Activated T-cell treated with anti-CD3 and anti-CD28 coated beads for 4 hours (primary cell): ENCODE results near the gene HLTF.

Source experiments
- DNase-seq: peaks from one replicate; pipeline ENCODE4 v3.0.0-alpha.2; 2020

Gene HLTF

DNA sequence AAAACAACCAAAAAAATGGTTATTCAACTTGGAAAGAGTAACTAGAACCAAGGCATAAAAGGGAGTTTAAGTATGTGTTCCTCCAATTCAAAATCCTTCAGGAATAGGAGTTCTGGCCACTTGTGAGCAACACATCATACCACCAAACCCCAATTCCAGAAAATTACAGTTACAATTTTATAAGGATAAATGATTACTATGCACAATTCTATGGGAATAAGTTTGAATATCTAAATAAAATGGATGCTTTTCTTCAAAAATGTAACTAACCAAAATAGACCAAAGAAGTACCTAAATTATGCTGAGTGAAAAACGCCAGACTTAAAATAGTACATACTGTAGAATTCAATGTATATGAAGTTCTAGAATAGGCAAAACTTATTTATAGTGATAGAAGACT lies 4.6 kb downstream of the HLTF start:
- DNase-seq: no peak

DNA sequence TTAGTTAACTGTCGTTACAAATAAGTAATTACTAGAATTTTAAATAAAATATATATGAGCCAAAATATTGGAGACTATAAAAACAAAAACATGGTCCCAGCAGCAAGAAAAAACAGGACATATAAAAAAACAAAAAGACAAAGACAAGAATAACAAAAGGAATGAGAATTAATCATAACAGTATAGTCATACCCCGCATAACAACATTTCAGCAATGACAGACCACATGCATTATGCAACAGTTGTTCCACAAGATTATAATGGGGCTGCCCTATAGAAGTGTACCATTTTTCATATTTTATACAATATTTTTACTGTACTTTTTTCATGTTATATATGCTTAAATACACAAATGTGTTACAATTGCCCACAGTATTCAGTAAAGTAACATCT lies 5.6 kb downstream of the HLTF start:
- no peak for DNase-seq

DNA sequence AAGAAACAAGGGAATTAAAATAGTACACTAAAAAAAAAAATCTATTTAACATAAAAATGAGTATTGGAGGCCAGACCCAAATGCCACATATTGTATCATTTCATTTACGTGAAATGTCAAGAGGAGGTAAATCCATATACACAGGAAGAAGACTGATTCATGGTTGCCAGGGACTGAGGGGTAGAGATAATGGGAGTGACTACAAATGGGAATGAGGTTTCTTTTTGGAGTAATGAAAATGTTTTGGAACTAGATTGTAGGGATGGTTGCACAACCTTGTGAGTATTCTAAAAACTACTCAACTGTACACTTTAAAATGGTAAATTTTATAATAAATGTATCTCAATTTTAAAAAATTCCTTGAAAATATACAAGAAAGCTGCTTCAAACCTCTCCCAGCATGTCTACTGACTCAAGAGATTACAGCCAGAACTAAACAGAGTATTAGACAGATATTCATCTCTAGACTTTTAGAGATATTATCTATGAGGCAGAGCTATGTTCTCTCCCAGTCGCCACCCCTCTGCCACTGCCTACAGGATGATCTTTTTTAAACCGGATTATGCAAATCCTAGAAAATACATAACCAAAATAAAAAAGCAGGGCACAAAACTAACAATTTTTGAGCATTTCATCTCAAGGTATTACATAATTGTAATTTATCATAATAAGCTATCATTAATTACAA lies 6.2 kb downstream of the HLTF start:
- DNase-seq: no peak

DNA sequence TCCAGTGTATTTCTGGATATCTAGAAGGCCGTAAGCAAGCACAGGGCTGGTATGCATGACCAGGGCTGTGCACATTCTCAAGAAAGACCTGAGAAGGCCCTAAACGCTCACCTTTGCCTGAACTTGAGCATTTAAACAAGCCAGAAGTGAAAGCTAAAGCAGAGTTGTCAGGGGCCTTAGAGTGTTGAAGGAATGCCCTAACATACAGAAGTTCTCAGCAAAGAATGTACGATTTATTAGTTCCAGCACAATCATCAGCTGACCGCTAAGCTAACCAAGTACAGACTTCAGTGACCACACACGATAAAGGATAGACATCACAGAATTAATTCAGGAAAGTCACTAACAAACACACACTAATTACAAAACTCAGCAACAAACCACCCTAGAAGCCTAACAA lies 8.7 kb downstream of the HLTF start:
- DNase-seq: no peak

DNA sequence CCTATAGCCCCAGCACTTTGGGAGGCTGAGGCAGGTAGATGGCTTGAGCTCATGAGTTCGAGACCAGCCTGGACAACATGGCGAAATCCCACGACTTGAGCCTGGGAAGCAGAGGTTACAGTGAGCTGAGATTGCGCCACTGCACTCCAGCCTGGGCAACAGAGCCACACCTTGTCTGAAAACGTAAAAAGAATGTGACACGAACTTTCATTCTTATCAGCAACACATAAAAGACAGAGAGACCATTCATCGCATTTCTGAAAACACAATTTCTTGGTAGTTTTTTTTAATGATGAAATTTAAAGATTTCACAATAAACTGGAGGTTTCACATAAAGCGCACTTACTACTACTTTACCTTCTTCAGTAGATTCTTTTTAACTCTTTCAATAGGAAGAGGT lies 18.4 kb downstream of the HLTF start:
- no peak for DNase-seq

DNA sequence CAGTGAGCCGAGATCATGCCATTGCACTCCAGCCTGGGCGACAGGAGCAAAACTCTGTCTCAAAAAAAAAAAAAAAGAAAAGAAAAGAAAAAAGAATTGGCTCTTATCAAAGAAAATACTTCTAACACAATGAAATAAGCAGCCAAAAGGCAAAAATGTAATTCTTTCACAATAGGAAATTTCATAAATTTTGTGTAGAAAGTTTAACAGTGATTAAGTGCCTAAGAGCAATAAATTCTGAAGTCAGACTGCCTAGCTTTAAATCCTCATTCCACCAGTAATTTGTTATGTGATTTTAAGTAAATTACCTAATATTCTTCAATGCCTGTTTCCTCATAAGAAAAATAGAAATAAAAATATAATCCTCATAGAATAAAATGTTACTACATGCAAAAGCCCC lies 24.6 kb downstream of the HLTF start:
- no peak for DNase-seq

DNA sequence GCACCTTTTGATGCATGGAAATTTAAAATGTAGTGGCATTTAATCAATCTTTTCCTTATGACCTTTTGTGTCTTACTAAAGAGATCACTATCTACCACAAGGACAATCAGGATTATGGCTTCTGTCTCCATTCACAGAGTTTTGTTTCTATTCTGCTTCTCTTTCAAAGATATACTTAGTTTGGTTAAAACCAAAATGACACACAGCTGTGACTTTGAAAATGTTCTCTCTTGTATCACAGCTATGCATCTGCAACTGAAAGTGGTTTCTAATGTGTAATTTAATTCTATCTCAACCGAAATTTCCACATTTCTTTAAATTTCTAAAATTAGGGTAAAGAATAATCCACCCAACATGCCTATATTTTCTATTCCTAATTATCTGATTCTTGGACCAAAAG lies 27.7 kb downstream of the HLTF start:
- DNase-seq: no peak

DNA sequence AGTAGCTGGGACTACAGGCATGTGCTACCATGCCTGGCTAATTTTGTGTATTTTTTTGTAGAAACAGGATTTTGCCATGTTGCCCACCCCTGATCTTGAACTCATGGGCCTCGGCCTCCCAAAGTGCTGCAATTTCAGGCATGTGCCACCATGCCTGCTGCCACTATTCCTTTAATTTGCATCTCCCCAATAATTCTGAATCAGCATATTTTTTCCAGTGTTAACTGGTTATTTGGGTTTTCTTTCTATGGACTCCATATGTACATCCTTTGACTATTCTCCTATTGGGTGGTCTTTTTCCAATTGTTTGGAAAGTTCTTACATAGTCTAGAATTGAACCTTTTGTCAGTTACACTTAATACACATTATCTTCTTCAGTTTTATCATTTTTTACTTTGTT lies 28.1 kb downstream of the HLTF start:
- no peak for DNase-seq

DNA sequence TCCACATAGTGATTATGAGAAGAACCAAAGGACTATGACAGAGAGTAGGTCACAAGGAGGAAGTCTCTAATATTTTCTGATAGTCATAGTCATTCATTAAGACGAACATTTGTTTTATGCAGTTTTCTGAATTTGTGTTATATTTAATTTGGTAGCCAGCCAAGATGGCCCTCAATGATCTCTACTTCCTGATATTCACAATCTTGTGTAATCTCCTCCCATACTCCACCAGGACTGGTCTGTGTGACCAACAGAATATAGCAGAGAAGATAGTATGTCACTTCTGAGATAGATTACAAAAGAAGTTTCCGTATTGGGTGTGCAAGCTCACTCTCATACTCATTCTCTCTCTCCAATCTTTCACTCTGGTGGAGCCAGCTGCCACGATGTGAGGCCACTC lies 30.8 kb downstream of the HLTF start:
- no peak for DNase-seq

DNA sequence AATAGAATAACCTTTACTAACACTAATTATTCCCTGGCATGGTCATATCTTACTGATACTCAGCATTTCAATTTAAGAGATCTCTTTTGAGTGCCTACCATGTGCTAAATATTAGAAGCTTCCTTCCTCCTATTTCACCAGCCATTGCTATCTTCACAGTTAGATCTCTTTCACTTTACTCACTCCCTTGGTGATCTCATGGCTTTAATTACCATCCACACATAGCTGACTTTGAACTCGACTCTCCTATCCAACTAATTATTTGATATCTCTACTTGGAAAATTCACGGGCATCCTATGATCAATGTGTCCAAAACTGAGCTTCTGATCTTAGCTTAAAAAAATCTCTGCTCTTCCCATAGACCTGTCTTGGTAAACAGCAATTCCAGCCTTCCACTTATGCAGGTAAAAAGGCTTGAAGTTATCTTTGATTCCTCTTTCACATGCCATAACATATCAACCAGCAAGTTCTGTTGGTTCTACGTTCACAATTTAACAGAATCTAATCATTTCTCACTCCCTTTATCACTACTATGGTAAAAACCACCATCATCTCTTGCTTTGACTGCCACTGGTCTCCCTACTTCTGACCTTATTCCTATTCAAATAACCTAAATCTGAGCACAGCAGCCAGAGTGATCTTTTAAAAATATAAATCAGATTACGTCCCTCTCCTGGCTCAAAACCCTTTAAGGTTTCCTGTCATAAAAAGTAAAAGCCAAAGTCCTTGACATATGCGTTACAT lies 41.8 kb downstream of the HLTF start:
- DNase-seq: no peak

DNA sequence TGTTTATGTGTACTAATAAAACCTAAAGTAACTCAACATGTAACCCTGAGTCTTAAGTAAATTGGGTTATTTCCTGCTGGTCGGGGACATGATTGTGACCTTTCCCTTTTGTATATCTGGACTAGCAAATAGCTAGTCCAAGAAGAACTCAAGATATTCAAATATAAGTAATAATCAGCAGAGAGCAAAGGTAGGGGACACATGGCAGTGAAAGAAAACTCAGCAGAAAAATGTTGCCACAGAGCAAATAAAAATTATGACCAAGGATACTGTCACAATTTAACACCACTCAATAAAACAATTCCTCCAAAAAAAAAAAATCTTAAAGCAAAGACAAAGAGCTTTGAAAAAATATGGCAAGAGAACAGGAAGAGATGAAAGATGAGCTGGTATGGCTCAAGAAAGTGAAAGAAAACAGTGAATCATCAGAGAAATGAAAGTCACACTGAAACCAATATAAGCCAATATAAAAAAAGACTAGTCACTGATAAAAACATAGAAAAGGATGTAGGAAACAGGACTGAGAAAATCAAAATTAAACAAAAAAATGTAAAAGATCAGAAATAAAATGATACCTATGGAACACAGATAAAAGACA lies 43.4 kb downstream of the HLTF start:
- DNase-seq: no peak

DNA sequence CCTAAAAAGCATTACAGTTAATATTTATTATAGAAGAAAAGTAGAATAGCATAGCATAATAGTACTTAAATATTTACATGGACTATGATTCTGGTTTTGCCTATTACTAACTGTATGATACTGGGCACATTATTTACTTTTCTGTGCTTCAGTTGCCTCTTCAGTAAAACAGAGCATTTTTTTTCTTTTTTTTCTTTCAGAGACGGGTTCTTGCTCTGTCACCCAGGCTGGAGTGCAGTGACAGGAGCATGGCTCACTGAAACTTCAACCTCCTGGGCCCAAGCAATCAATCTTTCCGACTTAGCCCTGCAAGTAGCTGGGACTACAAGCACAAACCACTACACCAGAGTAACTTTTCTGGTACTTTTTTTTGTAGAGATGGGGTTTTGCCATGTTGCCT lies 48.0 kb downstream of the HLTF start:
- no peak for DNase-seq

DNA sequence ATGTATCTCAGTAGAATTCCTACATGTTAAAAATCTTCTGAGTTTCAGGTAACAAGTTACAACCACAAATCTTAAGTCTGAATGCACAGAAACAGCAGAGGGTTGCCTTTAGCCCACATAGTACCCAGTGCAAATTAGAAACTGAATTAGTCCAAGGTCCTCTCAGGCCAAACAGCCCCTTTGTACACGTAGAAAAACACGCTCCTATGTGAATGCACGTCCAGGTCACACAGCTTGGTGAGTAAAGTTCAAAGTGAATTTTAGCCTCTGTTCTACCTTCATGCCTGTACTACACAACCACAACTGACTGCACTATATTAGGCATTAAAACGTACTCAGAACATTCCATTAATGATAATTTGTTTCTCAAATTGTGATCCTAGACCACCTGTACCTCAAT lies 48.6 kb downstream of the HLTF start:
- DNase-seq: no peak

DNA sequence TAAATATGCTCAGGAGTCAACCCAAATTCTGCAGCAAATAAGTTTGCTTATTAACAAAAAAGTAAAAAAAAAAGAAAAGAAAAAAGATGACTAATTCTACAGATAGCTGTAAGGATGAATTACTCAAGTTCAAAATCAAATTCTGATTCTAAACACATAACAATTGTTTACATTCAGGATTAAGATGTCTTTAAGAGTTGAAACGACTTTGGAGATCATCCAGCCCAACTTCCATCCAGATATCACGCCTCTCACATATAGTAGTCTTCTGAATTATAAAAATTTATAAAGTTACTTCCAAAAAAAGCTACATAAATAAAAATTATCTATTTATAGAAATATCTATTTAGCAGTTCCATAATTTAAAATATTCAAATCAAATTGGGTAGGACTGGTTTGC lies 55.2 kb downstream of the HLTF start:
- DNase-seq: no peak

DNA sequence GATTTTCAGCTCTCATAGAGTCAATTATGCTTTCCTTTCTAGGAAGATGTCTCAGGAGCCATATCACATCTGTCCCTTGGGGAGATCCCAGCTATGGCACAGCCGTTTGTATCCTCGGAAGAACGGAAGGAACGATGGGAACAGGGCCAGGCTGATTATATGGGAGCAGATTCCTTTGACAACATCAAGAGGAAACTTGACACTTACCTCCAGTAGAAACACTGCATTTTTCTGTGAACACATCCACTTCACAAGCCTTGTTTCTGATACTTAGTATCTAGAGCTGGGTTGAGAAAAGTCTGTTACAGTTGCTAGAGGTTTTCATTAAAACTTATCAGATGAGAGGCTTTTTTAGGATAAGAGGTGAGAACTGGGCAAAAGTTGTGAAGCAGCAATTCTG lies 59.6 kb downstream of the HLTF start:
- DNase-seq: no peak

DNA sequence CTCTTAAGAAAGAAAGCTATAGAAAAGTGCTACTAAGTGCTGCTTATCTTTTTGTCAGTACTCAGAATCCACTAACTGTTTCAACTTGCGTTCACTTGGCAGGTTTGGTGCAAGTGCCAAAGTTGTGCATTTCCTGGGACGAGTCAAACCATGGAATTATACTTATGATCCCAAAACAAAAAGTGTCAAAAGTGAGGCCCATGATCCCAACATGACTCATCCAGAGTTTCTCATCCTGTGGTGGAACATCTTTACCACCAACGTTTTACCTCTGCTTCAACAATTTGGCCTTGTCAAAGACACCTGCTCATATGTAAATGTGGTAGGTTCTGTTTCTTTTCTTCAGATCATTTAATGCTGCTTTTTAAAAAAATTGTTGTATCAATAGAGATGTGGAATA lies 62.4 kb downstream of the HLTF start:
- no peak for DNase-seq

DNA sequence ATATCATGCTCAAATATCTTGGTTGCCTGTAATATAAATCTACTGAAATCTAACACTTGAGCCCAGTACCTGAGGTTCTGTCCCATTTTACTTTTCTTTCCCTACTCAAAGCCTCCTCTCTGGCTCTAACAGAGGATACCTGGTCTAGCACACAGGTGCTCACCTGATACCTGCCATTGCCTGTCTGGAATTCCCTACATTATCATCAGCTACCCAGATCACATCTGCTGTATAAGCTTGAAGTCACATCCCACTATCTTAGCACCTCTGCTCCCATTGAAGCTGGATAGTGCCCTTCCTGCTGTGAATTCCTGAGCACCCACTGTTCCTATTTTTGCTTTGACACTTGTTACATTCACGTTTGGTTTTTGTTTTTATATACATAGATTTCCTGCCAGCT lies 64.5 kb downstream of the HLTF start:
- no peak for DNase-seq

DNA sequence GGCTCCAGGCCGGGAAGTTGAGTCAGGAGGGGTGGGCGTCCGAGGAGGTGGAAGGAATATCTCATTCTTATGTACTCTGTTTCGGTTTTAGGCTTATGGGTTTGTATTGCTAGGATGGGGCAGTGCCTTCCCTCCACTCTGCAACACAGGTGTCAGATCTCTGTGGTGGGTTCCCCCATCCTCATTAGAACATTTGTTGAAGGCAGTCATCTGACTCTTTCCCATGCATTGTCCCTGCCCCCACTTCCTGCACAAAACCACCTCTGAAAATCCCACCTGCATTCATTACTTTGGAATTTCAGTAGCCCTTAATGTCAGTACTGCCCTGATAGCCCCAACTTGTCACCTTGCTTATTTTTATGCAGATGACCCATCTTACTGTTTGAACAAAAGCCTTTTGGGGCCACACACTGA lies 65.5 kb downstream of the HLTF start:
- DNase-seq: no peak

DNA sequence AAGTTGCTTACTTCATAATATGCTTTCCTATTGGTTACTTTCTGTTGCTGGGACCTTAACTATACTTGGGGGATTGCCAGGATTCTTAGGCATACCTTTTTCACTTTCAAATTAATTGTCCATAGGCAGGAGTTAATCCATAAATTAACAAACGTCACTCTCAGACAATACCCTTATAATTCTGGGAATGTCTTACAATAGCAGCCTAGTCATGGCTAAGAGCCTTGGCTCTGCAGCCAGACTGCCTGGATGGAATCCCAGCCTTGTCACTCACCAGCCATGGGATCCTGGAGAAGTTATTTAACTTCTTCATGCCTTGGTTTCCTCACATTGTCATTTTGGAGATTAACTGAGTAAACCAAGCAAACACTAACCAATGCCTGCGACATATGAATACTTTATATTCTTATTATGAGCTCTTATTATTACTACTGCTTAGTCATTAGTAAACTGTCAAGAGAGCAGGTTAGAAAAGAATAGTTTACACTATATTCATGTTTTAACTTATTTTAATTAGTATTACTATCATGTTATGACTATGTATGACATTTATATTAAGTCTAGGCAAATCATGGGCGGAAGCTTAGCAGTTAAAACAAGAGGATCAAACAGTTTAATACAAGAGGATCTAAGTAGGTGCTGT lies 66.0 kb downstream of the HLTF start:
- no peak for DNase-seq

DNA sequence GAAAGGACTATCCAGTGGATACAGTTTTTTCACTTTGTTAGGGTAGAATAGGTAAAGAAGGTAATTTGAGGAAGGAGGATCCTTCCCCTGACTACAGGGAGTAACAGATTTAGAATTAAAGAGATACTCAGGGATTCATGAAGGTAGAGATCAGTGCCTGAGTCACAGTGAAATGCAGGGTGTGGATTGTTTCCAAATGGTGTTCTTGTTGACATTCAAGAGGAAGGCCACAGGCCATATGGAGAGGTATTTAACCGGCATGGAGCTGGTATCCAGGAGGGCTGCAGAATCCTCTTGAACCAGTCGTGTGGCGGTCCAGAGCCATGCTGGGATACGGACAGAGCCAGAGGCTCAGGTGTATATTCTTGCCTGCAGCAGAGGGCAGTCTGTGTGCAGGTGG lies 66.8 kb downstream of the HLTF start:
- DNase-seq: no peak

DNA sequence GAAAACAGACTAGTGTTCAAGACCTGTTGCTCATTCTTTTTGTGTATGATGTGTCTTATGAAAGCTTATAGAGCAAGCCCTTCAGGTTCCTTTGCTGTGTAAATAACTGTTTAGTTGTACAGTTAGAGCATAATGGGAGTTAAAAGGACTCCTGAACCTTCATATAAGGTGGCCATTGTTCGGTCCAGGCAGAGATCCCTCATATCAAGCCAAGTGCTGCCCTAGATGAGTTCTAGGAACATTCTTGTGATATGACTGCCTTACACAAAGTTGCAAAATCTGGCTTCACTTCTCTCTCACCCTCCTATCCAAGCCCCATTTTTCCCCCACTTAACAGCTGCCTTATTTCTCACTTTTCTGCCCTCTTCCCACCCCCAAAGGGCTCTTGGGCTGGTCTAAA lies 68.1 kb downstream of the HLTF start:
- no peak for DNase-seq

DNA sequence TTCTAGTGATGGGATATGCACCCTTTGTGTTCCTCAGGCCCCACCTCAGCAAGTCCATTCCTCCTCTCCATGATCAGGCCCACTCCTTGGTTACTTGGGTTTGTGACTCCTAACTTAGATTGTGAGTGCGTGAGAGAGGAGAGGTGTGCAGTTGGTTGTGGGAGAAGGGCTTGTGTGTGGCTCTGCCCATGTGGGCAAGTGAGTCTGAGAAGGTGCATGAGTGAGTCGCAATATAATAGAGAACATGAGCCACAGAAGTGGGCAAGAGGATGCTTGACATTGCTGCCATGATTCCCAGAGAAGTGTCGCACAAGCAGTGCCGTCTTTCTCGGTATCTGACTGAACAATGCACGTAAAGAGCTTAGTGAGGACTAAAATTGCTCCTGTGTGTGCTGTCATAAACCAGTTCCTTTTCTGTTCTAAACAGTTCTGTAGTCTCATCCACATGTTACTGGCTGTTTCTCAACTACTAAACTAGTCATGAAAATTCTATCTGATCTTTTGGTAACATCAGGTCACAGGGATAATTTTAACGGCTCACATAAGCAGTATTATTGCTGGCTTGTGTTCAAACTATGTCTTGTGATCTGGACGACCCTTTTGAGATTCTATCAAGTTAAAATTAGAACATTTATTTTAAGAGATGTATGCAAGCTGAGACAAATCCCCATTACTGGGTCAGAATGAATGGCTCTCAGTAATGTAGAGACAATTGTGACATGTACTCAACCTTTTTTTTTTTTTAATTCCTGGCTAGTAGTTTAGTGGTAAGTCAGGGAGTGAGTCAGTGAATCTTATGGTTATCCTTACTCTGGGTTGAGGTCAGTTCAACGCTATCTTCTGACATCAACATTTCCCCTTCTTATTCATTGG lies 69.4 kb downstream of the HLTF start:
- no peak for DNase-seq

DNA sequence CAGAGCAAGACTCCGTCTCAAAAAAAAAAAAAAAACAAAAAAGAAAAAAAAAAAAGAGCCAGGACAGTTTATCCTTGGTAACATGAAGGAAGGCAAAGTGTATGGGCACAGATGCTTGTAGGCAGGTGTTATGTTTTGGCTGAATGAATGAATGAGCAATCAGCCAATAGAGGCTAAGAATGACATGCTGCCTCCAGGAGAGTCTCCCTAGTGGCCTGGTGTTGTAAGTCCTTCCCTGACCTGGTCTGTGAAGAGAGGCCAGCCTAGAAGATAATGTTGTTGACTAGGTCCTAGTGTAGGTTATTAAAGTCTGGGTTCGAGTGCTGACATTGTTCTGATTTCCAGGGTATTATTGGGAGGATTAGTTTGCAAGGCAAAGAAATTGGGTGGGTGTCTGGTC lies 70.1 kb downstream of the HLTF start:
- no peak for DNase-seq
